ENCODE results near the gene AKT3.
"Not testable (repeated sequence)": the region's sequence is repeated elsewhere in the genome, so short reads cannot be mapped to it uniquely, and the experiment has no call there.

The AKT3 gene

DNA sequence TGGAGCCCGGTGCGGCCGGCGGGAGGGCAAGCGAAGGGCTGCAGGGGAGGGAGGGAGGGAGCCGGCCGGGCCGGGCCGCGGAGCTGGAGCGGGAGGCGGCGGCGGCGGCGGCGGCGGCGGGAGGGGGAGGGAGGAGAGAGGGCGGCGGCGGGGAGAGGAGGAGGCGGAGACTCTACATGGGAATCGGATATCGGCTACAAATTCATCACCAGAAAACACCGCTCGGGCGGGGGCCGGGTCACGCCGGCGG, at the start of gene AKT3:
Gene AKT3, minus strand, starts transcription at position 42 of the 250 bp plus-strand sequence. CDS start 7,073 bp downstream, outside the sequence.
- DNase-seq = peak; percentile 92

DNA sequence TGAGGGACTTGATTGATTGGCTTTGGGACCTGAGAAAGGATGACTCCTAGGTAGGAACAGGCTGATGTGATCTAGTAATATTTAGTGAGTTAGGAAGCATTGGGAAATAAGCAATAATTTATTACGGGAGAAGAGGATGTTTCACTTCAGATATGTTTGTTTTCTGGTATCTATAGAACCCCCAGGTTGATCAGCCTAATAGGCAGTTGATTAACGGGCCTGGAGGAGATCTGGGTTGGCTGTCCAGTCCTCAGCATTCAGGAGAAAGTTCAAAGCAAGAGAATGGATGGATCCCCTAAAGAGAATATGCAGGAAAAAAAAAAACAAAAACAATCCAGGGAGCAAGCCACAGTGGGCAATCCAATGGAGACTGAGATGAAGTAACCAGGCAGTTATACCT, 48.2 kb upstream of the AKT3 start:
- DNase-seq = no peak

DNA sequence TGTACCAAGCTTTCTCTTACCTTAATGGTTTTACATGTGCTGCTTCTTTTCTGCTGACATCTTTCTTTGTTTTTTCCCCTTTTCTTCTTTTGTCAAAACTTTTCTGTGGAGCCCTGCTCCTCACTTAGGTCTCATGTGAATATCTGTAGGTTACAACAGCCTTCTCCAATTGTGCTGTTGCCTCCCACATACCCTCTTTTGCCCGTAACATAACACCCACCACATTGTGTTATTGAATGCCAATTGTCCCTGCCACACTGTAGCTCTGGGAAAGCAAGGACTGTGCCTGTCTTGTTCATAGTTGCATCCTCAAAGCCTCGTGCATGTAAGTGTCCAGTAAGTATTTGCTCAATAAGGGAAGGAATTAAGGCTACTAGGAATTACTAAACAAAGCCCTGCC, 46.3 kb upstream of the AKT3 start:
- DNase-seq = no peak

DNA sequence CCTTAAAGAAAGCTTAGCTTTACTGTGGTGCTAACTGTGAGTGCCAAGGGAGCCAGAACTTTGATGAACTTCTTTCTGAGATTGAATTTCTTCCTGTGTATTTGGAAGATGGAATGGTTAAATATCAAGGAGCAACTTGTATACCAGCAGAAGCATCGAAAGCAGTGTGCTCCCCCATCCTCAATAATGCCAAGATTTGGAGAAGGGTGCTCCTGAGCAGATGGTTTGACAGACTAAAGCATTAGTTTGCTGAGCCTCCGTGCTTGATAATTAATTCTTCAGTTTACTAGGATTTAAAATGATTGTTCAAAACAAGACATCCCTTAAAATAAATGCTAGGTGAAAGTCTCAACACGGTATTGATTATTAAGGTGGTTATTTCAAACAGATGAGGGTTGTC, 42.4 kb upstream of the AKT3 start:
- no peak for DNase-seq

DNA sequence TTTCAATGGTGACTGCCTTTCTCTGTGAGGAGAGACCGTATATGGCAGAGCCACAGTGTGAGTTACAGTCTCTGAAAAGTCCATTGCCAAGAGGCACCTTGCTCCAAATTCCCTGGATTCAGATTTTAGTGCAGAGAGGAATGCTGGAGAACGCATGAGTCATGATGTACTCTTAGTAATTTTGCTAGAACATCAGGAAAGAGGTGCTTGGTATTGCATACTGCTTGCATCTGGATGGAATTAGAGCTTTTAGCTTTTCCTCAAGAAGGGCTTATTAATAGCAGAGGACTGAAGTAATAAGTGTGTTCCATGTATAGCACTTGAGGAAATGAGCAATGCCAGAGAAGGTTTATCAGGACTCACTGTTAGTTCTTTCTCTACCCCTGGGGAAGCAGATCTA, 40.5 kb upstream of the AKT3 start:
- peak; percentile 22 for DNase-seq

DNA sequence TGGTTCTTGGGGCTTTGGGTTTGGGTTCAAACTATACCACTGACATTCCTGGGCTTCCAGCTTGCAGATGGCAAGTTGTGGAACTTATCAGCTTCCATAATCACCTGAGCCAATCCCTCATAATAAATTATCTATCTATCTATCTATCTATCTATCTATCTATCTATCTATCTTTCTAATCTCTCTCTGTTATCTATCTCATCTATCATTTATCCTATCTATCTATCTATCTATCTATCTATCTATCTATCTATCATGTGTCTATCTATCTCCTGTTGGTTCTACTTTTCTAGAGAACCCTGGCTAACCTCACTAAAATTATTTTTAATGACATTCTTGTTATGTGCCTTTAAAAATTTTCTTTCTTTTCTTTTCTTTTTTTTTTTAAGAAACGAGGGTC, 35.8 kb upstream of the AKT3 start:
- no peak for DNase-seq

DNA sequence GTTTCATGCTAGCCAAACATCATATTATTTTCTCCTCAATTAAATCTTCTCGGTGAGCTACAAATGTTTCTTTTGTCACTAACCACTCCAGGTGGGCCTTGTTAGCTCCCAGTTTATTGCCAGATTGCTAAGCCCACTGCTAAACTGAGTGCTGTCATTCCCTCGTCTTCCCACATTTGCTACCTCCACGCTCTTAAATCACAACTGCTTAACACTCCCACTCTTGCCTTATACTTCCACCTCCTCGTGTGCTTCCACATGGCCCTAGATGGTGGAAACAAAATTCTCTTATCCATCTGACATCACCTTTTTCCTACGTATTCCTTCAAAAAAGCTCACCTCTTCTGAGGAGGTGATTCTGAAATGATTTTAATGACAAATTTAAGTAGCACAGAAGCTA, 34.6 kb upstream of the AKT3 start:
- no peak for DNase-seq

DNA sequence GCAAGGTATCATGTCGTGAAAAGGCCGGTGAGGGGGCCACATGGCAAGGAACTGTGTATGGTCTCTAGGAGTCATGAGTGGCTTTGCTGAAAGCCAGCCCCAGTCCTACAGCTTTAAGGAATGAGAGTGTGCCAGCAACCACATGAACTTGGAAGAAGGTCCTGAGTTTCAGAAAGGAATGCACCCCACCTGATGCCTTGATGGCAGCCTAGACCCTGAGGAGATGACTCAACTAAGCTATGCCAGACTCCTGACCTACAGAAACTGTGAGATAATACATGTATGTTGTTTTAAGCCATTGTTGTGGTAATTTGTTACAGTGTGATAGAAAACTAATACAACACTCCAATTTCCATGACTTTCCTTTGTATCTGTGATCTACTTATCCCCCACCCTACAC, 33.5 kb upstream of the AKT3 start:
- DNase-seq = no peak

DNA sequence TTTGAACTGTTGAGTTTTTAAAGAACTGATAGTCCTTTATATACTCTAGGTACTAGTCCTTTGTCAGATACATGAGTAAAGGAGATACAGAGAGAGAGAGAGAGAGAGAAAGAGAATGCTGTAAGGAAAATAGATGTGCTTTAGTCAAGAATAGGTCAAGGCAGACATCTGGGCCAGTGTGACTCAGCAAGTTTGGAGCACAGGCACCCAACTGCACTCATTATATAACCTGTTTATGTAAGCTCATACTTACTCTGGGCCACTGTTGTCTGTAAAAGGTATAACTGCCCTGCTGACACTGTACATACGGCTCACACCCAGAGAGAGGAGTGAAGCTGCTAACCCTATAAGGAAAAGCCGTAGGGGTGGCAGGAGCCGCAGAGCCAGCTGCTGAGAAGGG, 32.2 kb upstream of the AKT3 start:
- DNase-seq = peak; percentile 69

DNA sequence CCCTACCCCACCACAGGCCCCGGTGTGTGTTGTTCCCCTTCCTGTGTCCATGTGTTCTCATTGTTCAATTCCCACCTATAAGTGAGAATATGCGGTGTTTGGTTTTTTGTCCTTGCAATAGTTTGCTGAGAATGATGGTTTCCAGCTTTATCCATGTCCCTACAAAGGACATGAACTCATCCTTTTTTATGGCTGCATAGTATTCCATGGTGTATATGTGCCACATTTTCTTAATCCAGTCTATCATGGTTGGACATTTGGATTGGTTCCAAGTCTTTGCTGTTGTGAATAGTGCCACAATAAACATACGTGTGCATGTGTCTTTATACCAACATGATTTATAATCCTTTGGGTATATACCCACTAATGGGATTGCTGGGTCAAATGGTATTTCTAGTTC, 27.0 kb upstream of the AKT3 start:
- not testable (repeated sequence) for DNase-seq

DNA sequence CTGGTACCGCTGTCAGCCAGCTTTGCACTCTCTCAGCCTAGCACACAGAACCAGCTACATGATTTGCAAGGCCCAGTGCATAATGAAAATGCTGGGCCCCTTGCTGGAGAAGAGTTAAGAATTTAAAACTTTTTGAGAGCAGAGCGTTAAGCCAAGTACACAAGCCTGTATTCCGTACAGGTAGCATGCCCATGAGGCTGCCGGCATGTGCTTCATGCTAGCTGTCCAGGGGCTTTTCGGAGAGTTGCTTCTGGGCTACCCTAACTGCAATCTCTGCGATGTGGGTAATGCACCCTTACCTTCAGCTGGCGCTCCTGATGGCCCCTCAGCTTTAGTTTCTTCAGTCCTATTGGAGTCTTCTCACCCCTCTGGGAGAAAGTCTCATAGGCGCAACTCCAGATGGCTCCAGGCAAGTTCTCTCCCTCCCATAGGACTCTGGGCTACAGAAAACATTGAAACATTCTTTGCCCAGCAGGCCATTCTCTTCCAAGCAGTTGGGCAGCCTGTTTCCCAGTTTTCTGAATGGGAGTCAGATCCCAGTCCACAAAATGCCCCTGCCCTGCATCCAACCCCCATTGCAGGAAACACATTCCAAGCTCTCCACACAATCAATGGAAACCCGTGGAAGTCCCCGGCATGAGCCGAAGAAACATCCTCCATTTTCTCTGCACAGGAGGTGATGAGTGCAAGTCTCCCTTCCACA, 5.7 kb upstream of the AKT3 start:
- DNase-seq = no peak

DNA sequence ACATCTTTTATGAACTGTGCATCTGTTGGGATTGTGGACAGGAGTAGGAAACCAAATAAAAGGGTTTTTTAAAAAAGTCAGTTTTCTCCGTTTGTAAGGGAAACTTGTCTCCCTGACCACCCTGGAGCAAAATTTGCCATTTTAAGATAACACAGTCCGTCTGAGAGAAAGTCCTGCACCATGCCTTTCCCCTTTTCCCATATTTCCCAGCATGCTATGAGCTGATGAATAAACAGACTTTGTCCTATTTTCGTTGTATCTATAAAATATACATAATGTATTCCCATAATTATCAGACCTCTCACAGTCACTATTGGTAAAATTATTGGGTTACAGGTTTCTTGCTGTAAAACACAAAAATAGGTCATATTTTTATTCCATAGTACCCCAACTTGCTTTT, 1.7 kb upstream of the AKT3 start:
- DNase-seq = no peak

DNA sequence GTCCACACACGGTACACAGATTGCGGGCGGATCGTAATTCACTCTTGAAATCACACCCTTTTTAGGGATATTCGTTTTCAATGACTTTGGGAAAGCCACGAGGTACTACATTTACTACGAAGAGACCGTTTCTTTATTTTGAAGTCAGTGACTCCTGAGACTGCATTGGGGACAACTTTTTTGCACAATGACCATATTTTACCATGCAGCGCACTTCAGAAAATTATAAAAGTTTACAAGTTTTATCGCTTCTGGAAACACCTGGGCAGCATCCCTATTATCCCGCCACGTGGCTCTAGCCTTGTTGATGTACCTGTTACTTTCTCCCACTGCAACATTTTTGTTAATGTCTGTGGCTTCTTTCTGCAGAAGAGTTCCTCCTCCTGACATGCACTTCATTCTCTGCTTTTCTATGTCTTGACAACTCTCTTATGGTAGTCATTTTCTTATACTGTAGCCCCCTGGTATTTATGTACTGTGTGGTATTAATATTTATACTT, 1.3 kb upstream of the AKT3 start:
- peak; percentile 61 for DNase-seq

DNA sequence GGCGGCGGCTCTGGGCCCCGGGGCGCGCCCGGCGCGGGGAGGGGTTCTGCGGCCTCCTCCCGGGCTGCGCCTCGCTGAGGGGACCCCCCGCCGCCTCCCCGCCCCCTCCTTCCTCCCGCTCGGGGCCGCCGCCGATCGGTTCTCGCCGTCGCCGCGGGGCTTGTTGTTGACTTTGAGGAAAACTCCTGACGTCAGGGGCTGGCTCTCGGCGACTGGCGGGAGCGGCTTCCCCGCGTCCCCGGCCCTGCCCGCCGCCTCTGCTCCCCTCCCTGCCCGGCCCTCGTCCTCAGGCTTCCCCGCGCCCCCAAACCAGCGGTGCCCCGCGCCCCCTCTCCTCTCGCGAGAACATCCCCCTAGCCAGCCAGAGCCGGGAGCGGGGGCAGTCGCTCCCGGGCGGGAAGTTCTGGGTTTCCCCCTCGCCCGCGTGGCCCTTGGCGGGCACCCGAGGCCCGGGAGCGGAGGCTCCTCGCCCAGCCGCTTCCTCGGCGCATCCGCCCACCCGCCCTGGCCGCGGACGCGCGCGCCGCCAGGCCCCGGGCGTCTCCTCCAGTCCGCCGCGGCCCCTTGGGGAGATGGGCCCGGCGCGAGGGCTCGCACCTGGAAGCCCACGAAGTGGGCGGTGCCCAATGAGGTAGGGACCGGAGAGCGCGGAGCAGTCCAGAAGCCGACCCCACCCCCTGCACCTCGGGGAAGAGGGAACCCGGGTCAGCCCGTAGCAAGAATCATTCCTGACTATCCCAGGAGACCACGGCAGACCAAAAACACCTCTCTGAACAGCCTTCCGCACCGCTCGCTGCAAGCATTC, 611 bp upstream of the AKT3 start:
- peak; percentile 94 for DNase-seq

DNA sequence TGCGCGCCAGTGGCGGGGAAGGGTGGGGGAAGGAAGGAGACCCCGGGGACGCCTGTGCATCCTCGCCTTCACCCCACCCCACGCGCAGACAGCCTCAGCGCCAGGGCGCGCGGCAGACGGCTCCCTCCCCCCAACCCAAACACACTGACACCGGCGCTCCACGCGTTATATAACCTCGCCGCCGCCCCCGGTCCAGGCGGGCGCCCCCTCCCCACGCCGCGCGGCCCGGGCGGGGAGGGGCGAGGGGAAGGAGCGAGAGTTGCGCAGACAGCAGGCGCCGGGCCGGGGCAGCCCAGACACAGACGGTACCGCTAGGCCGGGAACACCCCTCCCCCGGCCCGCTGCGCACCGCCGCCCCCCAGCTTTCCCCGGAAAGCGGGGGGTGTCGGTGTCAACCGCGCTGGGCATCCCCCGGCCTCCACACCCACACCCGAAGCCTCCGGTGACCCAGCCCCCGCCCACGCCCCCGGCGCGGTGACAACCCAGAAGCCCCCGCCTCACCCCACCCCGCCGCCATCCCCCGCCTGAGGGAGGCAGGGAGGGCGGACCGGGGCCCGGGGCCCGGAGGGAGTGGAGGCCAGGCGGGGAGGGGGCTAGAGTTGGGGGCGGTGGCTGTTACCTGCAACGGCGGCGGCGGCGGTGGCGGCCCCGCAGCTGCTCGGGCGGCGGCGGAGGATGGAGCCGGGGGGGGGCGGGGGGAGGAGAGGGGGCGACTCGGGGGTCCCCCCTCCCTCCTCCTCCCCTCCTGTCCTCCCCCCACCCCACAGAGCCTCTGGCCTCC, 432 bp downstream of the AKT3 start:
- DNase-seq = peak; percentile 65

DNA sequence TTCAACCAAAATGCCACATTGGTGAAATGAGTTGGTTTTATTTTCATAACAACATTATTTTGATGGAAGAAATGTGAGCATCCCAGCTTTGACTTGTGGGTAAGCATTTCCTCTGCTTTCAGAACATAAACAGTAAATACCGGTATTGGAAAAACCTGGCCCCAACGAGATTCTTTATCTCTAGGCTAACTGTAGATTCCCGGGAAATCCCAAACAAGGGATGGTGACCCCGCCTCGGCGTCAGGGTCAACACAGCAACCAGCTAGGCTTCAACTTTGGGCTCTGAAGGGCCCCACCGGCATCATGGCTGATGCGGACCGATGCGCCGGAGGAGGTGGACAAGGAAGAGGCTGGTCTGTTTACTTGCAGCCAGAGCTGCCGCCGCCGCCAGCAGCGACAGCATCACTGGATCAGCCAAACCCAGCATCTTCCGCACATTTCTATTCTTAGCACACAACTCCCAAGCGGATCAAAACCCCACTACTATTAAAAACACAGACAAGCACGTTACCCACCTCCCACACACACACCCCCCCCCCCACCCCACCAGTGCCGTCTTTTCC, 1.1 kb downstream of the AKT3 start:
- DNase-seq = peak; percentile 77

DNA sequence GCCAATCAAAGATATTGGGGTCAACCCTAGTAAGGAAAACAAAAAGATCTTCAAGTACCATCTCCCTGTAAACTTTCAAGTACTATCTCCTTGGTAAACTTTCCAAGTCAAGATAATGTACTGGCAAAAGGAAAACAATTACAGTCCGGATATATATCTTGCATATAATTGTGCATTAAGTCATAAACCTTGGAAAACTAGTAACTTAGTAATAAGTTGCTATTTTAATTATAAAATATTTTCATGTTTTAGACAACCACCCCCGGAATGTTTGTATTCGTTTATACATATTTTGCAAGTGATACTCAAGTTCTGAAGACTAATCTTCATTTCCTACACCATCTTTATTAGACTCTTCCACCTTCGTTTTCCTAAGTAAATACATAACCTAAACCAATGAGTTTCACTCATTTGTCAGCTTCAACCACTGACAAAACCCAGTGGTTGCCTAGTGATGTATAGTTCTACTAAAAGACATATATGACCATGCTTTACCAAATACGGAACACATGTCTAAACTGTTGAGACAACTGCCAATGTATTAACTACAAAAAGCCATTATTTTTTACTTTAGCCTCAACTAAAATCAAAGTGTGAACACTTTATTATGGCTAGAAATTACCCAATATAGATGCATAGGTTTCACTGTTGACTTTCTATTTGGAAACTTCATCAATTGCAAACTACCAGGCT, 1.7 kb downstream of the AKT3 start:
- DNase-seq = no peak

DNA sequence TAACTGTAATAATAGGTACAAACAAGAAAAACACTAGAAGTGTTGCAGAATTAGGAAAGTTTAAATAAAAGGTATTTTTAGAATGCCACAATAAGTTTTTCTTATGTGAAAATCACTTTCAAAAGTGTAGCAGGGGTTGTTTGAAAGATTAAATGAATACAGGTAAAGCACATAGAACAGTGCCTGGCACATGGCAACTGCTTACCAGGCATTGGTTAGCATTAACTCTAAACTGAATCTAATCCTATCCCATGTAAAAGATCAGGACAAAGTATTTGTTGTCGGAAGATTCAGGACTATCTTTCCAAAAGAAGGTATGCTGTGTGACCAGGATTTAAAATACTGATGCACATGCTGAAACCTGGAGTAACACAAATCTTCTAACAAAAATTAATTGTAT, 3.3 kb downstream of the AKT3 start:
- DNase-seq = no peak

DNA sequence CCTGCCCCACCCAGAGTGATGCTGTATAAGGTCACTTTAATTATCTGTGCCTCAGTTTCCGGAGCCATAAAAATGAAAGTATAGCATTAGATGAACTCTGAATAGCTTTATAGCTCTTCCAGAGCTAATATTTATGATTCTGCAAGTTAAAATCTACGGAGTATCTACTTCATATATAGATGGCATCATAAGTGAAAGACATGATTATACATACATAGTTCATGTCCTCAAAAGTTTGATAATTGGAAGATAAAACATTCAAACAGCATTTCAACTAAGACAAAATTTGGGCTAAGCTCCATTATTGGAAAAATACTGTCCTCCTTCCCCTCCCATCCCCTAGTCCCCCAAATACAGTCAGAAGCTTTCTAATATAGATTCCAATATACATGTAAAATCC, 4.2 kb downstream of the AKT3 start:
- DNase-seq = no peak

DNA sequence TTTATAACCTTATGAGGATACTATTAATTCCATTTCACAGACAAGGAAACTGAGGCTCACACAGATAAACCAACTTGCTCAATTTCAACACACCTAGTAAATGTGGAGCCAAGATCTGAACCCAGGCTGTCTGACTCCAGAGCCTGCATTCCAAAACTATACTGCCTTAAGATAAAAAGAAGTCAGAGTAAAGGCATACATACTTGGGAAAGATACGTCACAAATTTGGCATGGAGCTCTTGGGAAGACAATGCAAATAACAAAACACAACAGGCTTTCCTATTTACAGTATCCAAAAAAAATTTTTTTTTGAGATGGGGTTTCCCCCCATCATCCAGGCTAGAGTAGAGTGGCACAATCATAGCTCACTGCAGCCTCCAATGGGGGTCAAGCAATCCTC, 5.9 kb downstream of the AKT3 start:
- DNase-seq = no peak

DNA sequence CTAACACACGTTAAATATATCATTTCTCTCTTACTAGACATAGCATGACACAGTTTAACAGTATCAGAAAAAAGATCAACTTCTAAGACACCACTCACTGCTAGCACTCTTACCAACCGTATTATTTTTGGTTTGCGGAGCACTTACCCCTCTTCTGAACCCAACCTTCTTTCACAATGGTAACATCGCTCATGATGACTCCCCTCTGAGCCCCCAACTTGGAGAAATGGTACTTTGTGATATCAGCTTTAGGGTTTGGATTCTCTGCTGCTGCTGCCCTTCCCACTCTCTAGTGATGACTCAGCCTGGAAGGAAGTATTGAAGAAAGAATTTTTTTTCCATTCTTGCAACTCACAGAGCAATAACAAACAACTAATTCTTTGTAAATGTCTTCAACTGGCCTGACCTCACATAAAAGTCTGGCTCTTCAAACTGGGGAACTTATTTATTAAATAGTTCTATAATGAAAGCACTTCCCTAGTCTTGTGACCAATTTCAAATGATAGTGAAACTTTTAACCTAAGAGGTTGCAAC, 7.0 kb downstream of the AKT3 start:
- DNase-seq = peak; percentile 17

DNA sequence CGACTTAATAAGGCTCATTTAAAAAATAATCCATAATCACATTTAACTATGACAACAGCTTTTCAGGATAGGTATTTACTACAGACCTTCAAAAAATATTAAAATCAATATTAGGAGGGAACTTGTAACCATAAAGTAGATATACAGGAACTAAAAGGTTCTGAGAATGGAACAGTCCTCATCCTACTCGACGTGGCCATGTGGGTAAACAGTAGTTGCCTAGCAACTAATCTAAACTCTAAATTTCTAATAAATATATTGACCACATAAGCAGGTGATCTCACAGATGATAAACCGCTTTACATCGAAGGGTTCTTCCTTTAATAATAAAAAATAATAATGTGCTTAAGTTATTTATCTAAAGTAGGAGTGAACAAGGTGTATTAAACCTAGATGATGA, 7.9 kb downstream of the AKT3 start:
- peak; percentile 27 for DNase-seq

DNA sequence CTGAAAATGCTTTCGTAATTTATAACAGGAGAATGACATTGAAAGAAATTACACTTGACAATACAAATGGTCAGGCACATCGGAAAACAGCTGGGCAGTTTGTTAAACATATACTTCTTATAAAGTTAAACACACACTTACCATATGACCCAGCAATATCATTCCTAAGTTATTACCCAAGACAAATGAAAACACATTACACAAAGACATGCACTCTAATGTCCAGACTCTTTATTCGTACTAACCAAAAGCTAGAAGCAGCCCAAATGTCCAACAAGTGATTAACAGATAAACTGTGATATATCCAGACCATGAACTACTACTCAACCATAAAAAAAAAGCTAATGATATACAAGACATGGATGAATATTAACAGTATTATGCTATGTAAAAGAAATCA, 8.5 kb downstream of the AKT3 start:
- no peak for DNase-seq
